Brain microvascular endothelial cell (primary cell): Measurements from ENCODE around the gene RAB6B.

ENCODE experiments used
- DNase-seq: peaks from one replicate; pipeline ENCODE4 v3.0.0-alpha.2; 2020
- H3K27ac ChIP-seq: fragments of 250-450 bp; sonication (Bioruptor Pico); 2 replicates; pipeline ENCODE4 v1.5.1; 2020; ENCODE audit warnings: mild to moderate bottlenecking, moderate library complexity
- H3K27me3 ChIP-seq: fragments of 250-450 bp; sonication (Bioruptor Pico); replicated peaks from 2 replicates; pipeline ENCODE4 v1.5.1; 2020; ENCODE audit warnings: mild to moderate bottlenecking
- H3K36me3 ChIP-seq: fragments of 250-450 bp; sonication (Bioruptor Pico); replicated peaks from 2 replicates; pipeline ENCODE4 v1.5.1; 2020; ENCODE audit warnings: mild to moderate bottlenecking
- H3K4me3 ChIP-seq: 2 replicates; pipeline ENCODE4 v1.5.1; 2011; ENCODE audit warnings: low read depth, mild to moderate bottlenecking, control low read depth, low read length, moderate library complexity
- in situ Hi-C: cut with HindIII; loops from 2 replicates; pipeline ENCODE4 v1.10.0; 2017; ENCODE audit warnings: low sequenced_read_pairs, low pct_ligation_motif_present
- TF ChIP-seq, protein P1 (sequence below): IDR thresholded peaks from 2 replicates; pipeline ENCODE4 v1.5.1; 2011; ENCODE audit warnings: low read depth, mild to moderate bottlenecking, moderate library complexity, low read length, control low read depth, inconsistent platforms; ENCODE audit errors: missing control alignments

The RAB6B gene

GRCh38 chr3:133928136-133928893 is 32.6 kb upstream of the RAB6B start:
- Histone ChIP-seq H3K4me3 (no peak overlapping the region), H3K27ac (no peak overlapping the region), H3K36me3 (no peaks in the 10 kb centered on the region), H3K27me3 (peaks cover 2% of the 10 kb centered on the region)
- DNase-seq: no peak
- in situ Hi-C loops: no loop called here
- TF ChIP-seq, protein P1, sequence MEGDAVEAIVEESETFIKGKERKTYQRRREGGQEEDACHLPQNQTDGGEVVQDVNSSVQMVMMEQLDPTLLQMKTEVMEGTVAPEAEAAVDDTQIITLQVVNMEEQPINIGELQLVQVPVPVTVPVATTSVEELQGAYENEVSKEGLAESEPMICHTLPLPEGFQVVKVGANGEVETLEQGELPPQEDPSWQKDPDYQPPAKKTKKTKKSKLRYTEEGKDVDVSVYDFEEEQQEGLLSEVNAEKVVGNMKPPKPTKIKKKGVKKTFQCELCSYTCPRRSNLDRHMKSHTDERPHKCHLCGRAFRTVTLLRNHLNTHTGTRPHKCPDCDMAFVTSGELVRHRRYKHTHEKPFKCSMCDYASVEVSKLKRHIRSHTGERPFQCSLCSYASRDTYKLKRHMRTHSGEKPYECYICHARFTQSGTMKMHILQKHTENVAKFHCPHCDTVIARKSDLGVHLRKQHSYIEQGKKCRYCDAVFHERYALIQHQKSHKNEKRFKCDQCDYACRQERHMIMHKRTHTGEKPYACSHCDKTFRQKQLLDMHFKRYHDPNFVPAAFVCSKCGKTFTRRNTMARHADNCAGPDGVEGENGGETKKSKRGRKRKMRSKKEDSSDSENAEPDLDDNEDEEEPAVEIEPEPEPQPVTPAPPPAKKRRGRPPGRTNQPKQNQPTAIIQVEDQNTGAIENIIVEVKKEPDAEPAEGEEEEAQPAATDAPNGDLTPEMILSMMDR: no peak

DNA sequence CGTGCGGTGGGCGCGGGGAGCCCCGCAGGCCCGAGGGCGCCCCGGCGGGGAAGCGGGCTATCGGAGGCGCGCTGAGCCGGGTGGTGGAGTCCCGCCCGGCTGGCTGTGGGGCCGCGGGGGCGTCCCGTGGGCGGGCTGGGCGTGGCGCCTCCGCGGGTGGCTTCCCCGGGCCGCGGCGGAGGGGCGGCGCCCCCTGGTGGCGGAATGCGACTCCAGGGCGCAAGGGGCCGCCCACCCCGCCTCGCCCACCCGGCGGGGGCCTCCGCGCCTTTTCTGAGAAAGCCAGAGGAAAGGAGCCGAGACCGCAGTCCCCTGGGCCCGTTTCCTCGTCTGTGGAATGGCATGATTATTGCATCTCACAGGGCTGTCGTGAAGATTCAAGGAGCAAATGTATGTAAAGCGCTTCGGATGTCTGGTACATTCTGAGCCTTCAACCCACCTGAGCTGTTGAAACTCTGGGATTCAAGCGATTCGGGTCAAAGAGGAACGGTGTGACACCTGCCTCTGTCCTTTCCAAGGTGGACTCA is 31.9 kb upstream of the RAB6B start:
- DNase-seq: no peak
- Histone ChIP-seq H3K4me3 (peak overlapping the region; percentile 46), H3K36me3 (no peaks in the 10 kb centered on the region), H3K27me3 (peaks cover 2% of the 10 kb centered on the region), H3K27ac (no peak overlapping the region)
- in situ Hi-C loops: no loop called here
- TF ChIP-seq, protein P1: peak; percentile 49

DNA sequence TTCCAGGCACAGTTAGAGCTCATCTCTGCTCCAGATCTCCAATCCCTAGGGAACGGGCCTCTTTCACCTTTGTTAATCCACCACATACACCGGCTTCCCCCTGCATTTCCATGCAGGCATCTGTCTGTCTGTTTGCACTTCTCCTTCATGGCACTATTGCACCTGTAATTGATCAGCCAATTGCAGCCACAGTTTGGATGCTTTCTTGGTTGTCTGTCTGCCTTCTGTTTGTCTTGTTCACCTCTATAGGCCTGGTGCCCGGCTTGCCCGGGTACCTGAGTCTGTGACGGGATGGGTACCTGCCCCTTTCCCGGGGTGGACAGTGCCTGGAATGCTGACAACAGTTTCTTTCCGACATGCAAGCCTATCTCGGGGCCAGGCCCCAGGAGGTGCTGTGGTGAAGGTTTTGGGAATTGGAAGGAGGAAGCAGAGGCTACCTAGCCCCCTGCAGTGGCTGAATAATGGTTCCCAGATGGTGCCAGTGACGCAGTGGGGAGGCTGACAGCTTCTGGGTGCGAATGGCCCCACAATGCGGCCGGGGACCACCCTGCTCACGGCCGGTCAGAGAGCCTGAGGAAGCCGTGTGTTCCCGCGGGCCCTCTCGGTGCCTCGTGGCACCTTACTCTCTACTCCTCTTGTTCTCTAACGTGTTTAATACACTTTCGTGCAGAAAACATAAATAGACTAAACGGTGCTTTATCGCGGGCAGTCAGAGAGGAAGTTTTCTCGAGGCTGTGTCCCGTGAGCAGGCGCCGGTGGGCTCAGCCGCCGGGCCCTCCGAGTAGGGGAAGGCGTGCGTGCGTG is 31.3 kb upstream of the RAB6B start:
- in situ Hi-C loops: no loop called here
- DNase-seq: no peak
- TF ChIP-seq, protein P1: peak; percentile 27
- H3K27ac ChIP-seq: no peak overlapping the region
- peaks cover 2% of the 10 kb centered on the region for H3K27me3 ChIP-seq
- H3K4me3 ChIP-seq: peak overlapping the region; percentile 46
- H3K36me3 ChIP-seq: no peaks in the 10 kb centered on the region

GRCh38 chr3:133925960-133926735 is 30.5 kb upstream of the RAB6B start:
- Histone ChIP-seq H3K36me3 (no peaks in the 10 kb centered on the region), H3K4me3 (no peak overlapping the region), H3K27ac (no peak overlapping the region), H3K27me3 (peaks cover 2% of the 10 kb centered on the region)
- in situ Hi-C loops: no loop called here
- DNase-seq: no peak
- TF ChIP-seq, protein P1: no peak

DNA sequence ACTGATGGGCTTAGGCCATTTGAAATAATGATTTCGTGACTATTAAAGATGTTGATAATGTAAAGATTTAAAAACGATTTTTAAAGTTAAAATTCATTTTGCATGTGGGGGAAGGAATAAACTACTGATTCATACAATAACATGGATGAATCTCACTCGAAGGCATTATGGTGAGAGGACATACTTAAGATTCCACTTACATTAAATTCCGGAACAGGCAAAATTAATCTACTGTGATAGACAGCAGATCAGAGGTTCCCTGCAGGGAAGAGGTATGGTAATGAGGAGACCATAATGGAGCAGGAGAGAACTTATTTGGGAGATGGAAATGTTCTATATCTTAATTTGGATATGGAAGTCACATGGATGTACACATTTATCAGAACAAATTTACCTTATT is 28.4 kb upstream of the RAB6B start:
- no peak overlapping the region for H3K27ac ChIP-seq
- TF ChIP-seq, protein P1: no peak
- DNase-seq: no peak
- H3K4me3 ChIP-seq: no peak overlapping the region
- peaks cover 2% of the 10 kb centered on the region for H3K27me3 ChIP-seq
- in situ Hi-C loops: no loop called here
- H3K36me3 ChIP-seq: no peaks in the 10 kb centered on the region
